Upper lobe of left lung (tissue), 6 donors: ENCODE results near the gene CTCF. TPM values are rescaled to one million over a fixed set of nuclear protein-coding genes. Genes with fewer than 3 reads are reported as not detected.
A peak's percentile ranks its signal among the peaks of the same experiment; 100 is the strongest.

Source experiments
- ATAC-seq, 2 donors: fragments of 200-7000 bp; cut with Tn5 transposase; one replicate each; pipeline ENCODE4 v1.9.1; 2022; ENCODE audit warnings: mild to moderate bottlenecking in 2 of 2, moderate library complexity in 2 of 2; ENCODE audit not compliant: low FRiP score in 2 of 2
- DNase-seq, 2 donors: peaks; one replicate each; pipeline ENCODE4 v3.0.0-alpha.2; 2019 to 2020
- H3K27ac ChIP-seq, 4 donors: fragments of 200-600 bp; sonication (generic); one replicate each; pipeline ENCODE4 v1.5.1; 2016 to 2019
- H3K27me3 ChIP-seq, 4 donors: fragments of 200-600 bp; sonication (generic); one replicate each; pipeline ENCODE4 v1.5.1; 2017 to 2019
- H3K36me3 ChIP-seq, 4 donors: fragments of 200-600 bp; sonication (generic); one replicate each; pipeline ENCODE4 v1.5.1; 2016 to 2019
- H3K4me1 ChIP-seq, 4 donors: fragments of 200-600 bp; sonication (generic); one replicate each; pipeline ENCODE4 v1.5.1; 2018 to 2019
- H3K4me3 ChIP-seq, 4 donors: fragments of 200-600 bp; sonication (generic); one replicate each; pipeline ENCODE4 v1.5.1; 2017 to 2019; ENCODE audit warnings: mild to moderate bottlenecking in 2 of 4, moderate library complexity in 1 of 4
- H3K9me3 ChIP-seq, 4 donors: fragments of 200-600 bp; sonication (generic); one replicate each; pipeline ENCODE4 v1.5.1; 2018 to 2019
- CTCF ChIP-seq, 6 experiments: fragments of 450-650 bp in 4 of 6; fragments of 200-600 bp in 2 of 6; sonication (generic) in 2 of 6; IDR thresholded peaks; one replicate each; pipeline ENCODE4 v1.5.1; 2016 to 2019; ENCODE audit warnings: antibody characterized with exemption in 6 of 6
- EP300 ChIP-seq, 4 donors: sonication (generic); formaldehyde crosslinking; IDR thresholded peaks; one replicate each; pipeline ENCODE4 v1.5.1; 2017; ENCODE audit warnings: antibody characterized with exemption in 4 of 4, control low read depth in 2 of 4
- POLR2A ChIP-seq, 4 donors: fragments of 450-650 bp; IDR thresholded peaks; one replicate each; pipeline ENCODE4 v1.5.1; 2016 to 2017; ENCODE audit warnings: antibody characterized with exemption in 4 of 4, mild to moderate bottlenecking in 2 of 4
- POLR2AphosphoS5 ChIP-seq, 2 donors: sonication (generic); formaldehyde crosslinking; IDR thresholded peaks; one replicate each; pipeline ENCODE4 v1.5.1; 2017; ENCODE audit warnings: antibody characterized with exemption in 2 of 2
- WGBS, 2 donors: methylation state at CpG; one replicate each; pipeline ENCODE4 v1.1.5; 2017 to 2018; 5-methylcytosine and 5-hydroxymethylcytosine counted together
- total RNA-seq, 6 donors: library from RNA; depleted of rRNA in 4 of 6; stranded (reverse); fragments of >200 nt in 4 of 6; gene quantifications; one replicate each; pipeline versions ENCODE4 v1.1.0 to v1.2.1, GENCODE V29; 2016 to 2021
- donor health status: DM: no; HTN: no; CAD: no; lungs with moderate emphysema.
- donor health status: DM: no; HTN: yes; CAD: no; lungs with severe emphysema.

Gene CTCF
- total RNA-seq, 6 donors from 2014 or later = 29.7 to 42.6 (median 34.2) TPM

- TF ChIP-seq POLR2AphosphoS5 (IDR thresholded peaks at IDR 0.05) (no peak), EP300 (IDR thresholded peaks at IDR 0.05) (no peak), POLR2A (IDR thresholded peaks at IDR 0.05) (no peak), CTCF (IDR thresholded peaks at IDR 0.05) (no peak)
- H3K9me3 ChIP-seq = no peaks in the 10 kb centered on the region
- ATAC-seq = peak in 1 of 2 donors; percentile 55
- WGBS, 2 donors = 36 to 64% methylated on average over 1 of the region's 1 CpG
- H3K4me3 ChIP-seq = no peak overlapping the region
- H3K27ac ChIP-seq = no peak overlapping the region
- peaks cover 0 to under 1% (median under 1%) of the 10 kb centered on the region in 4 donors for H3K36me3 ChIP-seq
- no peaks in the 10 kb centered on the region for H3K27me3 ChIP-seq
- H3K4me1 ChIP-seq = peaks cover 3 to 15% (median 9%) of the 10 kb centered on the region in 4 donors
- DNase-seq = peak in 1 of 2 donors; percentile 30
Observed at GRCh38 chr16:67594956-67595355, 32.6 kb downstream of the CTCF start.

GRCh38 chr16:67598527-67598926 lies 36.2 kb downstream of the CTCF start:
- ATAC-seq (no peak), DNase-seq (no peak)
- no peaks in the 10 kb centered on the region for H3K36me3 ChIP-seq
- no peak overlapping the region for H3K4me3 ChIP-seq
- no peaks in the 10 kb centered on the region for H3K27me3 ChIP-seq
- H3K27ac ChIP-seq = no peak overlapping the region
- H3K9me3 ChIP-seq = no peaks in the 10 kb centered on the region
- WGBS, 2 donors = 72 to 80% methylated on average over 4 of the region's 4 CpGs
- no peak for TF ChIP-seq EP300 (IDR thresholded peaks at IDR 0.05)
- TF ChIP-seq CTCF (IDR thresholded peaks at IDR 0.05) = no peak
- no peak for TF ChIP-seq POLR2A (IDR thresholded peaks at IDR 0.05)
- no peak for TF ChIP-seq POLR2AphosphoS5 (IDR thresholded peaks at IDR 0.05)
- peaks cover 3 to 23% (median 14%) of the 10 kb centered on the region in 4 donors for H3K4me1 ChIP-seq

- no peaks in the 10 kb centered on the region for H3K9me3 ChIP-seq
- DNase-seq (no peak), ATAC-seq (no peak)
- TF ChIP-seq CTCF (IDR thresholded peaks at IDR 0.05) (no peak), POLR2A (IDR thresholded peaks at IDR 0.05) (no peak), EP300 (IDR thresholded peaks at IDR 0.05) (no peak), POLR2AphosphoS5 (IDR thresholded peaks at IDR 0.05) (no peak)
- H3K27ac ChIP-seq = no peak overlapping the region
- H3K27me3 ChIP-seq = no peaks in the 10 kb centered on the region
- 82 to 84% methylated on average over 3 of the region's 3 CpGs for WGBS, 2 donors
- peaks cover 0 to under 1% (median under 1%) of the 10 kb centered on the region in 4 donors for H3K36me3 ChIP-seq
- no peak overlapping the region for H3K4me3 ChIP-seq
- peaks cover 0 to 12% (median 7%) of the 10 kb centered on the region in 4 donors for H3K4me1 ChIP-seq
Observed at GRCh38 chr16:67605641-67606040, 43.3 kb downstream of the CTCF start.

- H3K9me3 ChIP-seq = no peaks in the 10 kb centered on the region
- H3K27ac ChIP-seq = peak overlapping the region in 2 of 4 donors; percentile 10 to 14
- DNase-seq (peak in 1 of 2 donors; percentile 52), ATAC-seq (no peak)
- H3K4me1 ChIP-seq = peaks cover 0 to 8% (median 5%) of the 10 kb centered on the region in 4 donors
- TF ChIP-seq POLR2A (IDR thresholded peaks at IDR 0.05) (no peak), EP300 (IDR thresholded peaks at IDR 0.05) (no peak), CTCF (IDR thresholded peaks at IDR 0.05) (no peak), POLR2AphosphoS5 (IDR thresholded peaks at IDR 0.05) (no peak)
- 56 to 69% methylated on average over 6 of the region's 6 CpGs for WGBS, 2 donors
- H3K27me3 ChIP-seq = no peaks in the 10 kb centered on the region
- H3K36me3 ChIP-seq = peaks cover 2 to 11% (median 9%) of the 10 kb centered on the region in 4 donors
- no peak overlapping the region for H3K4me3 ChIP-seq
Observed at GRCh38 chr16:67606632-67607031, 44.3 kb downstream of the CTCF start.

GRCh38 chr16:67608364-67608763 lies 46.0 kb downstream of the CTCF start:
- ATAC-seq = no peak
- DNase-seq = no peak
- Histone ChIP-seq H3K4me1 (peaks cover 0 to 6% (median 2%) of the 10 kb centered on the region in 4 donors), H3K4me3 (no peak overlapping the region), H3K9me3 (no peaks in the 10 kb centered on the region), H3K27me3 (no peaks in the 10 kb centered on the region), H3K27ac (no peak overlapping the region), H3K36me3 (peaks cover 13 to 25% (median 15%) of the 10 kb centered on the region in 4 donors)
- TF ChIP-seq EP300 (IDR thresholded peaks at IDR 0.05) (no peak), CTCF (IDR thresholded peaks at IDR 0.05) (no peak), POLR2AphosphoS5 (IDR thresholded peaks at IDR 0.05) (no peak), POLR2A (IDR thresholded peaks at IDR 0.05) (no peak)
- WGBS, 2 donors = 58 to 73% methylated on average over 3 of the region's 3 CpGs
